ENCODE data around the gene RPGRIP1L. TPM values are rescaled to one million over a fixed set of nuclear protein-coding genes. Genes with fewer than 3 reads are reported as not detected.

Gene RPGRIP1L
- polyA plus RNA-seq, 1 donor (not counting 4 experiments of a cell fraction or from before 2014, with no cell fraction given) = 11.6 TPM

DNA sequence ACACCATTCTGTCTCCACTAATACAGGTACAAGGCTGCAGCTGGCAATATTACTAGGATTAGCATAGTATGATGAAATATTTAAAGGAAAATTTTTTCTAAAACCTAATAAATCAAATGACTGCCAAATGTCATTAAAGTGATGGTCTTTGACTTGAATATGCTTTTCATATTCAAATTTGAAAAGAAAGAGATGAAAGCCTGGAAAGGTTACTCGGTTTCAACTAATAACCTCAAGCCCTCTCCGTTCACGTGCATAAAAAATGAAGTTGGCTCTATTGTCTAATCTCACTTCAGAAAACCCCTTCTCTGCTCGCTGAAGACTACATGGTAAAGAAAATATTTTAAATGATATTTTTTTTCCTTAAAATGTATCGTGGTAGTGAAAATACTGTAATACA lies 83.2 kb downstream of the RPGRIP1L start:
- H3K9me1 ChIP-seq (ENCODE audit: control insufficient read depth, extremely low read depth, insufficient read depth, low read length) = no peaks in the 10 kb centered on the region
- no peak for FAIRE-seq

GRCh38 chr16:53619235-53619634 lies 84.4 kb downstream of the RPGRIP1L start:
- no peaks in the 10 kb centered on the region for H4K20me1 ChIP-seq (ENCODE audit: control insufficient read depth, extremely low read depth, insufficient read depth, low read length)
- H3K27me3 ChIP-seq (ENCODE audit: control insufficient read depth, extremely low read depth, insufficient read depth, low read length) = no peaks in the 10 kb centered on the region
- DNase-seq (ENCODE audit: low read depth, low spot score) (no peak), FAIRE-seq (peak; percentile 26)
- no peaks in the 10 kb centered on the region for H3K79me2 ChIP-seq (ENCODE audit: control insufficient read depth, insufficient read depth, low read length)
- H3K9me1 ChIP-seq (ENCODE audit: control insufficient read depth, extremely low read depth, insufficient read depth, low read length) = no peaks in the 10 kb centered on the region
- H3K4me3 ChIP-seq (ENCODE audit: control insufficient read depth in 2 of 3, extremely low read depth in 1 of 3, insufficient read depth in 2 of 3, low read depth in 1 of 3, low read length in 3 of 3) = no peak overlapping the region
- no peak overlapping the region for H3K4me2 ChIP-seq (ENCODE audit: control insufficient read depth, extremely low read depth, insufficient read depth, low read depth, low read length)
- H3K9ac ChIP-seq (ENCODE audit: control insufficient read depth, extremely low read depth, insufficient read depth, low read length) = no peak overlapping the region
- no peaks in the 10 kb centered on the region for H3K4me1 ChIP-seq (ENCODE audit: control insufficient read depth, extremely low read depth, insufficient read depth, low read length)
- H3K36me3 ChIP-seq (ENCODE audit: control insufficient read depth in 2 of 2, extremely low read depth in 1 of 2, insufficient read depth in 2 of 2, low read length in 2 of 2) = no peaks in the 10 kb centered on the region
- H3K9me3 ChIP-seq (ENCODE audit: control insufficient read depth, low read depth, low read length) = no peaks in the 10 kb centered on the region
- dilution Hi-C loops (cut with MboI; ENCODE audit: extremely low pct_ligation_motif_present, low sequenced_read_pairs) = no loop called here
- no peak for TF ChIP-seq EZH2 (IDR thresholded peaks at IDR 0.05; ENCODE audit: low read length)
- no peak for TF ChIP-seq CTCF (optimal IDR thresholded peaks at IDR 0.05 in 1 of 3, IDR thresholded peaks at IDR 0.05 in 1 of 3, conservative IDR thresholded peaks at IDR 0.05 in 1 of 3; ENCODE audit: extremely low read depth in 1 of 3, insufficient read depth in 2 of 3, low read length in 3 of 3)
- H2AFZ ChIP-seq (ENCODE audit: control insufficient read depth, low read length) = no peak overlapping the region
- no peak overlapping the region for H3K27ac ChIP-seq (ENCODE audit: control insufficient read depth, insufficient read depth, low read length)

More for the DNA sequence above, 83.2 kb downstream of the RPGRIP1L start:
- no peak for TF ChIP-seq CTCF (optimal IDR thresholded peaks at IDR 0.05 in 1 of 3, IDR thresholded peaks at IDR 0.05 in 1 of 3, conservative IDR thresholded peaks at IDR 0.05 in 1 of 3; ENCODE audit: extremely low read depth in 1 of 3, insufficient read depth in 2 of 3, low read length in 3 of 3)
- Histone ChIP-seq H3K36me3 (ENCODE audit: control insufficient read depth in 2 of 2, extremely low read depth in 1 of 2, insufficient read depth in 2 of 2, low read length in 2 of 2) (no peaks in the 10 kb centered on the region), H2AFZ (ENCODE audit: control insufficient read depth, low read length) (no peak overlapping the region), H3K27me3 (ENCODE audit: control insufficient read depth, extremely low read depth, insufficient read depth, low read length) (no peaks in the 10 kb centered on the region), H3K79me2 (ENCODE audit: control insufficient read depth, insufficient read depth, low read length) (no peaks in the 10 kb centered on the region), H3K4me1 (ENCODE audit: control insufficient read depth, extremely low read depth, insufficient read depth, low read length) (no peaks in the 10 kb centered on the region), H3K9me3 (ENCODE audit: control insufficient read depth, low read depth, low read length) (no peaks in the 10 kb centered on the region), H3K4me2 (ENCODE audit: control insufficient read depth, extremely low read depth, insufficient read depth, low read depth, low read length) (no peak overlapping the region), H3K27ac (ENCODE audit: control insufficient read depth, insufficient read depth, low read length) (no peak overlapping the region), H3K4me3 (ENCODE audit: control insufficient read depth in 2 of 3, extremely low read depth in 1 of 3, insufficient read depth in 2 of 3, low read depth in 1 of 3, low read length in 3 of 3) (no peak overlapping the region), H4K20me1 (ENCODE audit: control insufficient read depth, extremely low read depth, insufficient read depth, low read length) (no peaks in the 10 kb centered on the region), H3K9ac (ENCODE audit: control insufficient read depth, extremely low read depth, insufficient read depth, low read length) (no peak overlapping the region)
- dilution Hi-C loops (cut with MboI; ENCODE audit: extremely low pct_ligation_motif_present, low sequenced_read_pairs) = no loop called here
- no peak for DNase-seq (ENCODE audit: low read depth, low spot score)

Measured in keratinocyte (primary cell).